Activated effector memory CD4-positive, alpha-beta T cell treated with Interleukin-2 at 50 U/mL for 16 hours (primary cell): ENCODE data around the gene GLI2.

Experiments used
- DNase-seq: peaks from one replicate; pipeline ENCODE4 v3.0.0-alpha.2; 2020

Gene GLI2

GRCh38 chr2:120773186-120773800, 37.6 kb downstream of the GLI2 start:
- no peak for DNase-seq

DNA sequence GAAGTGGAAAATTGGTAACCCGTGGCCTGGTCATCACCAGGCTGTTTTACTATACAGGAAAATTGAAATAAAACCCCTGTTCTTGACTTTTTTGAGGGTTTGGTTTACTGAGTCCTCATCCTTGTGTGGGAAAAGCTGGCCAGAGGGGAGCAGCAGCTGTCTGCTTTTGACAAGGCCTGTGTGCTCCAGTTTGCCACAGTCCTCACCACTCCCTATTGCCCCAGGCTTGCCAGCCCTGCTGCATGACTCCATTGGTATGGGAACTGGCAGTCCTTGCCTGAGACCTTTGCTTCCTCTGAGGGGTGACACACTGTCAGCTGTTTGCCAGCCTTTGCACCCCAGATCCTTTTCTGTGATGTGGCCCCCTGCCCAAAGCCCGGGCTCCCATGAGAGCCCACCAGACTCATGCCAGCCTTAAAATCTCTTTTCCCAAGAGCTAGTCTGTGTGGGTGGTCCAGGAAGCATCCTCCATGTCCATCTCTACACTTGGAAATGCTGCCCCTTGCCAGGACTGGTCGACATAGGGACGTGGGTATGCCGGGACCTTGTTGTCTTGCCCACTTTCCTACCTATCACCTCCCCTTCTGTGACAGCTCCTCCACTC, 39.0 kb downstream of the GLI2 start:
- no peak for DNase-seq

GRCh38 chr2:120775194-120775593, 39.5 kb downstream of the GLI2 start:
- no peak for DNase-seq

DNA sequence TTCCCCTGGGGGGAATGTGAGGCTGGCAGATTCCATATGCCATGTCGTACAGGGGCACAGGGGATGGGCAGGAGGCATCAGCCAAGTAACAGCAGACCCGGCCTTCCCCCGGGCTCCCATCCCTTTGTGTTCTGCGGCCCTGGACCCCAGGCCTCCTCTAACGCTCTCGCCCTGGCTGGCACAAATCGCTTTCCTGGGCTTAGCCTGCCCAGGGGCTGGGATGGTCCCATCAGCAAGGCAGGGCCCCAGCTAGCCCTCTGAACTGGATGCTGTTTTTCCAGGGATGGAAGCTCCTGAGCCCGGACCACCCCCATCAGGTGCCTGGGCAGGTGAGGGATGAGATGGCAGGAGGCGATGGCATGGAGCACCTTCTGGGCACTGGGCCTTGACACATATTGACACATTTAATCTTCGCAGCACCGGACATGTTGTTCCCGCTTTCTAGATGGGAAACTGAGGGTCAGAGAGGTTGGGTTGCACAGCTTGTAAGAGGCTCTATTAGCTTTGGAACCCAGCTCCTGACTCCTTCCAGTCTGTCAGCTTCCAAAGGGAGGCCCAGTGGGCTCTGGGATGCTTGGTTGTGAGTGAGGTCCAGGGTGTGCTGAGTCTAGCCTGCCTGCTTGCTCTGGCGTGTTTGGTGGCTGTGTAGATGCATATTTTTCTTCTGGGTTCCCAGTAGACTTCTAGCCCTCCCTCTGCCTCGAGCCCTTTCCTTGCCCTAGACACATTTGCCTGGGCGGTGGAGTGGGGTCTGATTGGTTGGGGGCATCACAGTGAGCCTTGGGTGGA, 40.3 kb downstream of the GLI2 start:
- DNase-seq: no peak

- no peak for DNase-seq
Observed at GRCh38 chr2:120776649-120777048, 41.0 kb downstream of the GLI2 start.

DNA sequence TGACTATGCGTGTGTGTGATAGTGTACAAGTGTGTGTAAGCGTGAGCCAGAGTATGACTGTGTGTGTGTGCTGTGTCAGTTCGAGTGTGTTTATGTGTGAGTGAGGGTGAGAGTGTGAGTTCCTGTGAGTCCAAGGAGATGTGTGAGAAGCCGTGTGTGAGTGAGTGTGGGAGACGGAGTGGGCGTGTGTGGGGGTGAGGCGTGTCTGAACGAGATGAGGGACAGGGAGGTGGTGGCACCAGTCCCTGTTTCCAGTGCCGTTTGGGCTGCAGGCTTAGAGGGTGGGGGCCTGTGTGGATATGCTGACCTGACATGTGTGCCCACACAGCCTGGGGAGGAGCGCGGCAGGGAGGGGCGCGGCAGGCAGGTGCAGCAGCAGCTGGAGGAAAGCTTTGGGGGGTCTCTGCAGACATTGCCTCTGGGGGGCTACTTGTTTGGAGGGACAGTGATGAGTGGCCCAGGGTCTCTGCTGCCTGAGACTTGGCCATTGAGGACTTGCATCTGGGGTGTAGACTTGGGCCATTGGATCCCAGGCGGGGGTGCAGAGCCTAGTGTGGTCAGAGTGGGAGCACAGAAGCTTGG, 41.6 kb downstream of the GLI2 start:
- DNase-seq: no peak

- DNase-seq: no peak
Observed at GRCh38 chr2:120777787-120778186, 42.1 kb downstream of the GLI2 start.

- DNase-seq: no peak
Observed at GRCh38 chr2:120778244-120778643, 42.6 kb downstream of the GLI2 start.

DNA sequence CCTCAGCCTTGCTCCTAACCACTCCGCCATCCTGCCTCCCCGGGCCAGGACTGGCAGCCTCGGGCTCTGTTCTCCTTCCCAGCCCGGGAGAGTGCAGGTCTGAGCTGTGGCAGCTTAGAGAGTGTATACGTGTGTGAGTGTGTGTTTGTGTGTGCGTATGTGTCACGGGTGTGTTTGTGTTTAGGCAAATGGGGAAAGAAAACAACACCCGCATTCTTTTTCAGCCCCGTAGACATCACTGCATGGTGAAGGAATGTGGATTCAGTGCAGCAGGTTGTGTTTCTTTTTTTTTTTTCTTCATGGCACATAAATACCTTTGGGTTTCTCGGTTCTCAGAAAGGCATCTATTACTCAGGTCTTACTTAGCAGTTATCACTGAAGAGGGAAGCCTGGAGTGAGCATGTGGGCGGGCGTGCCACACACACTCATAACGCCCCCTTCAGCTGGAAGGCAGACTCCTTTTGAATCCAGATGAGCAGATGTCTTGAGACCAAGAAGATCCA, 44.2 kb downstream of the GLI2 start:
- DNase-seq: no peak

DNA sequence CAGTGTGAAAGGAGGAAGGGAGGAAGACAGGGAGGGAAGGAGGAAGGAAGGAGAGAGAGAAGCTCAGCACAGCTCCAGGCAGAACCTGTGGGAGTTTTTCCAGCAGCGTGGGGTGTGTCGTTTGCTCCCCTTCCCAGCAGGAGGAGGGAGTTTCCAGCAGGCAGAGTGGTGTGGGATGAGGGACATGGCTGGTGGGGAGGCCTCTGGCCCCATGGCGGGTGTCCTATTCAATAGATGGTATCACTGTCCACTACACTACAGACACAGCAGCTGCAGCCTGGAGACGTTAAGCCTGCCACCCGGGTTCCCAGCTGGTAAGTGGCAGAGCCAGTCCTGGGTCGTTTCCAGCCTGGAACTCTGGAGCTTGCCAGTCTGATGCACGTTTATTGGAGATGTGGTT, 44.7 kb downstream of the GLI2 start:
- DNase-seq: no peak

DNA sequence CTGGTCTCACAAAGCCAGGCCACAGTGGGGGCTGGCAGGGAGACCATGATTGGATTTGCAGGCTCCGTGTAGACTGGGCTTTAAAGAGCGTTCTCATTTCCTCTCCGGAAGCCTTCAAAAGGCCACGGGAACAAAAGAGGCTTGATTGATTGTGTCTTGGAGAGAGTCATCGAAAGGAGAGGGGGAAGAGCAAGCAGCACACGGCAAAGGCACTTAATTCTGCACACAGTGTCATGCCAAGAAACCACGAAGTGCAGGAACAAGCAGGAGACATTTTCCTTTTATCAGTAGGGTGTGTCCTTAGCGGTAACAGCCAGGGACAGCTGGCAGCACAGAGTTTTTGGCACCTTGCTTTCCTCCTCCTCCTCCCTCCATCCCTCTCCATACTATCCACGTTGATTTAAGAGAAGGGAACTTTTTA, 47.7 kb downstream of the GLI2 start:
- DNase-seq: no peak

GRCh38 chr2:120783969-120784372, 48.3 kb downstream of the GLI2 start:
- no peak for DNase-seq
